Measurements from ENCODE around the gene RAPGEF1. TPM values are rescaled to one million over a fixed set of nuclear protein-coding genes. Genes with fewer than 3 reads are reported as not detected.
"Not testable (repeated sequence)": the region's sequence is repeated elsewhere in the genome, so short reads cannot be mapped to it uniquely, and the experiment has no call there.

RAPGEF1 gene
- polyA plus RNA-seq, 4 donors: 38.3 to 43.0 (median 41.0) TPM

DNA sequence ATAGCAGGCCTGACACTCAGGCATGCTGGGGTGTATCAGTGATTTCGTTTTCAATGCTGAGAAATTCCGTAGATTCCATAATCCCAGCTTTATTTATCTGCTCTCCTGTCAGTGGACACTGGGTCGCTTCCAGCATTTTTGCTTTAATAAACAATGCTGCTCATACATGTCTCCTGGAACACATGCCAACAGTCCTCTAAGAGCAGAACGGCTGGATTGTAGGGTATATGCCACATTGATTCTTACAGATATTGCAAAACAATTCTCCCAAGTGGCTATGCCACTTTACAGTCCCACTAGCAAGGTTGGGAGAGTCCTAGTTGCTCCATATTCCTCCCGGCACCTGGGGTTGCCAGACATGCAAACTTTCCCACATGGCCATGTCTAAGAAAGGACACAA lies 81.9 kb downstream of the RAPGEF1 start:
- DNase-seq (ENCODE audit: low read depth in 4 of 4, low spot score in 3 of 4): no peak

DNA sequence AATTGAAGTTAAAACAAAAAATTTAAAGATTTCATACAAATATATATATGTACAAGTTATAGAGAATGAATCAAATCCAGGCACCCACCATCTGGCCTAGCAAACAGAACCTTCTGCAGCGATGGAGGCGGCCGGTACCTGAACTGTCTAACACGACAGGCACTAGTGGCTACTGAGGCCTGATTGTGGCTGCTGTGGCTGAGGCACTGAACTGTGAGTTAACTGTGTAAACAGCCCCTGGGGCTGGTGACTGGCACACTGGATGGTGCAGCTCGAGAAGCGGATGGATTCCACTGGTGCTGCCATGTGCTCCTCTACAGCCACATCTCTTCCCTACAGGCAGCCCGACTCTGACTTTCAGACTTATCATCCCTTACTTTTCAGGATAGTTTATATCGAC lies 82.4 kb downstream of the RAPGEF1 start:
- DNase-seq (ENCODE audit: low read depth in 4 of 4, low spot score in 3 of 4): no peak

DNA sequence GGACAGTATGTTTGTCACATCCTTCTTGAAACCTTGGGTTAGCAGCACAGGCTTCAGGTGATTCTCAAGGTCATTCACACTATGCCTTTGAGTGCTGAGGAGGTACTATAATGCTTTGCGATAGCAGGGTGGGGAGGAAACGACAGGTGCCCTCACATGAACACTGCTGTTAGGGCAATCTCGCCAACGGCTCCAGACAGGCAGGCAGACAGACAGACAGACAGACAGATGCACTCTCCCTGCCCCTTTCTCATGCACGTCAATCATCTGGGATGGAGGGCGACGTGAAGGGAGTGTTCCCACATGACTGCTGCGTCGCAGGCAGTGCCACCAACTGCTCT lies 82.9 kb downstream of the RAPGEF1 start:
- no peak for DNase-seq (ENCODE audit: low read depth in 4 of 4, low spot score in 3 of 4)

DNA sequence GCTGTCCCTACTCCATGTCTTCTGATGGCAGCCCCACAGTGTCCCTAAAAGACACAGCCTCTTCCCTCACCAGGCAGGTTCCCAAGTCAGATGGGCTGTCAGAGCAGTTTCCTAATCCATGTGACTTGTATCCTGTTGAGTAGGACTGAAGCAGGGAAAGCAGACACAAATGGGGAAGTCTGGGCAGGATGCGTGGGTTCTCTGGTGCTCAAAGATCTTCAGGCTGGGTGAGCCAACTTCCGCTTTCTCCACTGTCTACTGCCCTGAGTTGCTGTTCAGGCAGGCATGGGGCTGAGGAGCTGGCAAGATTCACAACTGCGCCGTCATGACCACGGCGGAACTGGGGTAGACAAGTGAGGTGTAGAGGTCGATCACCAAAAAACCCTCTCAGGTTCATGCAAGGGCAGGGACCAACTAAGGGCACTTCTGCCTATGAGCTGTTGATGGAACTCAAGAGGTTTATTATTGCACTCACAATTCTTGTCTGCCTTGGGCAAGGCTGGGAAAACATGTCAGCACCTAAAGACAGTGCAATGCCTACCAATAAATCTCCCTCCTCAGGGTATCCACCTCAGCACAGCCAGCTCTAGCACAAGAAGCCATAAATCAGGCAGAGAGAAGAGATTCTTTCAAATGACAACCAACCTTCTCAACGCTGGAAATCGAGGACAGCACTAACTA lies 83.4 kb downstream of the RAPGEF1 start:
- DNase-seq (ENCODE audit: low read depth in 4 of 4, low spot score in 3 of 4): no peak

DNA sequence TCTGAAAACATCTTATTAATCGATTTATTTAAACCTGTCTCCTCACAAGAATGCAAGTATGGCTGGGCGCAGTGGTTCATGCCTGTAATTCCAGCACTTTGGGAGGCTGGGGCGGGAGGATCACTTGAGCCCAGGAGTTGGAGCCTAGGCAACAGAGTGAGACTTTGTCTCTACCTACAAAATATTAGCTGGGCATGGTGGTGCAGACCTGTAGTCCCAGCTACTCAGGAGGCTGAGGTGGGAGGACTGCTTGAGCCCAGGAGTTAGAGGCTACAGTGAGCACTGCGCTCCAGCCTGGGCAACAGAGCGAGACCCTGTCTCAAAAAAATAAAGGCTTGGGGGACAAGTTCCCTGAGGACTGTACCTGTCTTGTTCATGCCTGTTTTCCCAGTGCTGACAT lies 85.5 kb downstream of the RAPGEF1 start:
- DNase-seq (ENCODE audit: low read depth in 4 of 4, low spot score in 3 of 4): not testable (repeated sequence)

DNA sequence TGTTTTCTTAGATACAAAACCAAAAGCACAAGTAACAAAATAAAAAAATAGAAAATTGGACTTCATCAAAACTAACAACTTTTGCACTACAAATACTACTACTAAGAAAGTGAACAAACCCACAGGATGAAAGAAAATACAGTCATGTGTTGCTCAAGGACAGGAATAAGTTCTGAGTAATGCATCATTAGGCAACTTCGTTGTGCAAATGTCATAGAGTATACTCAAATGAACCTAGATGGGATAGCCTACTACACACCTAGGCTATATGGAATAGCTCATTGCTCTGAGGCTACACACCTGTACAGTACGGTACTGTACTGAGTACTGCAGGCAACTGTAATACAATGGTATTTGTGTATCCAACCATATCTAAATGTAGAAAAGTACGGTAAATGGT lies 88.3 kb downstream of the RAPGEF1 start:
- no peak for DNase-seq (ENCODE audit: low read depth in 4 of 4, low spot score in 3 of 4)

DNA sequence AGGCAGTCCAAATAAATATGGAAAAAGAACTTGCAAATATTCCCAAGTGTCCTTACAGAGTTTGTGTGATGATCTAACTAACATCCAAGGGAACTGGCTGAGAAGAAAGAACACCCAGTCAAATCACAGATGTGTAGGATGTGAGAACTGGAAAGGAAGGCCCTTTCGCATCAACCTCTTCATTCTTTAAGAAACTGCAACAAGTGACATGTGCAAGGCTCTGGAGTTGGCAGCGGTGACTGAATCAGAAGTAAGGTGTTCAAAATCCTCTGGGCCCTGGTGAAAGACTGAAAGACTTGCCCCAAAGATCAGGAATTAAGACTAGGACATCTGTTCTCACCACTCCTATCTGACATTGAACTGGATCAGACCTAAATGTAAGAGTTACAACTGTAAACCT lies 88.7 kb downstream of the RAPGEF1 start:
- DNase-seq (ENCODE audit: low read depth in 4 of 4, low spot score in 3 of 4): no peak

DNA sequence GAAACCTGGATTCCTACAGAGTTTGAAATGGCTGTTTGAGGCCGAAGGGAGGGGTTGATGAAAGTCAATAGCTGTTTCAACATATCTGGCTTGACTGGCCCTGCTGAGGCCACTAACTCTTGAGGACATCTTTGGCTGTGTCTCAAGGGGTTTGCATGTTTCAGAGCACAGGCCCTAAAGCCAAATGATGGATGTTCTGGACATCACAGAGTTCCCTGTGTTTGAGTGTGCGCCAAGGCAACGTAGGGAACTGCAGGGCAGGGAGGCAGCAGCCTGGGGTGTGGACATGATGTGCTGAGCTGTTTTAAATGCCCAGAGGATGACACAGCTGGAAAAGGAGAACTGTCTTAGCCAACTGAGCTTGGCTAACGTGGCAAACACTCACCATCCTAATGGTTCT lies 89.6 kb downstream of the RAPGEF1 start:
- no peak for DNase-seq (ENCODE audit: low read depth in 4 of 4, low spot score in 3 of 4)

DNA sequence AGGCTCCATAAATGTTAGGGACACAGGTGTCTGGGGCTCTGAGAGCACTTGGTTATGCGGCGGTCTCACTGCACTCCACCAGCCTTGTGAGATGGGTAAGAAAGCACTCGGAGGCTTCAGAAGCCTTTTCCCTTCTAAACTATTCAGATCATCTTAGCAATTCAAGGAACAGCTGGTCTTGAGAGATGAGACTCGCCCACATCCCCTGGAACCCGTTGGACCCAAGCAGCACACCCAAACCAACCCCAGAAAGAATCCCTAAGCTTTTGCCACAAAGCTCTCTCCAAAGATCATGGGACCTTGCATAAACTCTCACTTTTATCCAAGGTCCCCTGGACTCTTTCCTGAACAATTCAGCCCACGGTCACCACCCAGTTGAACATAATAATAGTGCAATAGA lies 90.2 kb downstream of the RAPGEF1 start:
- DNase-seq (ENCODE audit: low read depth in 4 of 4, low spot score in 3 of 4): no peak

DNA sequence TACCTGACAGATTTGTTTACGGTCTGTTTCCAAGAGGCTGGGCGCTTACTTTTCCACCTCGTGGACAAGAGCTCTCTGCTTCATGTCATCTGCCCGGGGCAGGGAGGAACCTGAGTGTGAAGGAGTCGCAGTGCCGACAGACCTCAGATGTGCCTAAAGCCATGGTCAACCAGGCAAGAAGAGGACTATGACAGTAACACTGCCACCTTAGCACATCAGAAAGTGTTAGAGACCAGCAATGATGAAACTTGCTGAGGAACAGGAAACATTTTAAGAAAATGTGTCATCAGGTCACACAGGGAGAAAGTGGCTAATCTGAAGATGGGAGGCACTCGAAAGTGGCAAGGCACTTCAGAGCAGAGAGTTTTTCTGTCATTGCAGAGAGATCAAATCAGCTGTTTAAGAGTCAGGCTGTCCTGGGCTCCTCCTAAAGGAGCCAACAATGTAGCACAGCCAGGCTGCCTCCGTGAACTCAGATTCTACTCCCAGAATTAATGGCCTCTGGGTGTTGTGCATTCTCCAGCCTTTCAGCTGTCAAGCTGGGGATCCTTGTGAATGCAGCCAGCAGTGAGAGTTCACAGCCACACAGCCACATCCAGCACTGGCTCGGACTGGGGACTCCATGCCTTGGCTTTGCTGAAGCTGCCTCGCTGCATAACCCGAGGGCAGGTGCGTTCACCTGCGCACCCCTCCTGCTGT lies 94.6 kb downstream of the RAPGEF1 start:
- DNase-seq (ENCODE audit: low read depth in 4 of 4, low spot score in 3 of 4): no peak

DNA sequence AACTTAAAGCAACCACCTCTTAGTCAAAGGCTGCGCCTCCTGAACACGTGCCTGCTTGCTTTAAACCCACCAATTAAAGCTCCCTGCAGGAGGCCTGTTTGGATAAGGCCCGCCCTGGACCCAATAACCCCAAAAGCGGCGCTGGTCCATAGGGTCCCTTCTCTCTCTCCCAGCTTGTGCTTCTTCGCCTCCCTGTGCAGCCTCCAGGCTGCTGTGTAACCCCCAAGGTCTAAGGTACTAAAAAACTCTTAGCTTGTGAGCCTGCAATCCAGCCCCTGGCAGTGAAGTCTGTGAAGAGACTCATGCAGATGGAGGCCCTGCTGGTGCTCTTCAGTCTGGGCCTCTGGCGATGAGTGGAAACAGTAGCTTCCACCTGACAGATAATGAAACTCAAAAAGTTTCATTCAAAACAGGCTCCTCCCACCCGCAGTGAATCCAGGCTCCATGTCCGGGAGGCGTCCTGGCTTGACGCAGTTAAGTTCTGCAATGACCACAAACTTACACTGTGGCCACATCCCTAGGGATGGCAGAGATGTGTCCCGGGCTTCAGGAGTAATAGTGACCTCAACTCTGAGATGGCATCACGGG lies 97.3 kb downstream of the RAPGEF1 start:
- no peak for DNase-seq (ENCODE audit: low read depth in 4 of 4, low spot score in 3 of 4)

DNA sequence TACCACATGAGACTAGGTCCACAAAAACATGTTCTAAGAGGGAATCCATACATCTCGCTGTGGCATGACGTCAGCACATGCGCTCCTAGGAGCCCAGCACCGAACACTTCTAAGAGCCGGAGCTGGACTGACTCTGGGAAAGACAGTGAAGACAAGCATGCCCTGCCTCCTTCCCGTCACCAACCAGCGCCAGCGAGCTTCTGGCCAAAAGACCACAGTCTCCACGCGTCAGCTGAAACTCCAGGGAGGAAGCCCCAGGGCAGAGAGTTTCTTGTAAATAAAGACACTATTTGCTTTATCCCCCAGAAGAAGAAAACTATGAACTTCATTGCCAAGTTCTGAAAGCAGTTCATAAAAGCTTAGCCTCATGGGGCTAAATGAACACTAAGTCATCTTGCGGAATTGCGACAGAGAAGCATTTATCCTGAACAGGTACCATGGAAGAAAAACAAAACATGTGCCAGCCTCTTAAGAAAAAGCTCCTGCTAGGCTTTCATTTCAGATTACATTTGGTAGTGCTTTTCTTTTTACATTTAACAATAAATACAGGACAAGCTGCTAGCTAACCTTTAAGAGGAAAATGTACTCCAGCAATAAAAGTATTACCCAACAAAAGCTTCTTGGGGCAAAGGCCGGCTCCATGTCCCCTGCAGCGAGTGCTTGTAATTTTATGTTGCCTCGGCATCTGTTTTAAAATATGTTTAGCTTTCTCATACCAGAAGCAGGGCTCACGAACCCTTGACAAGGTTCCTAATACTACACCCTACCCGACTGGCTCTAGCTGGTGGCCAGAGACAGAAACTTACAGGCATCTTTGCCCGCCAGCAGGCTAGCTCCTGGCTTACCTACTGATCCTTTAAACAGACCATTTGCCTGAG lies 98.0 kb downstream of the RAPGEF1 start:
- DNase-seq (ENCODE audit: low read depth in 4 of 4, low spot score in 3 of 4): no peak

DNA sequence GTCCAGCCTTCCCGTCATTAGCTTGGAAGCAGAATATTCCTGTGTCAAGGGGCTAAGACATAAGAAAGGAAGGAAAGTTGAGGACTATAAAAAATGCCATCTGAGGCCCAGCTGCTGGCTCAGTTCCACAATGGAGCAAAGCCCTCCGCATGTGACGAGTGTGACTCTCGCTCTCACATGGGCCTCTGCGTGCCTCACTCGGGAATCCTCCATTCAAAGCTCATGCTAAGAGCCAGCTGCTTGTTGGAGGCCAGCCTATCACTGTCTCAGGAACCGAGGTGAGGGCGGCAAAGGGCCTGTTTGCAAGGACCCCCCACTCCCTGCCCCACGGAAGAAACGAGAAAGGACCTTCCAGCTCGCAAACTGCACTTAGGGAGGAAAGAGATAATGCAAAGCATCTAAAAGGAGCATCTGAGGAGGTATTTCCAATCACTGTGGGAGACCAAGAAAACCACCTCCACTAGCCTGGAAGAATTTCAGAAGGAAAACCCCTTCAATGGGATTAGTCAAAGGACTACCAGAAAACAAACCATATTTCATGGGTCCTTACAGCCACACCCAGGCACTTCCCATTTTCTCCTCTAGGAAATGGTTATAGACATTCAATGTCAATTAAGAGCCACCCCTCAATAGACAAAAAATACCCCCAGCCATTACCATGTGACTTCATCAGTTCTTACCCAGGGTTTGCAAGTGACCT lies 99.3 kb downstream of the RAPGEF1 start:
- no peak for DNase-seq (ENCODE audit: low read depth in 4 of 4, low spot score in 3 of 4)

DNA sequence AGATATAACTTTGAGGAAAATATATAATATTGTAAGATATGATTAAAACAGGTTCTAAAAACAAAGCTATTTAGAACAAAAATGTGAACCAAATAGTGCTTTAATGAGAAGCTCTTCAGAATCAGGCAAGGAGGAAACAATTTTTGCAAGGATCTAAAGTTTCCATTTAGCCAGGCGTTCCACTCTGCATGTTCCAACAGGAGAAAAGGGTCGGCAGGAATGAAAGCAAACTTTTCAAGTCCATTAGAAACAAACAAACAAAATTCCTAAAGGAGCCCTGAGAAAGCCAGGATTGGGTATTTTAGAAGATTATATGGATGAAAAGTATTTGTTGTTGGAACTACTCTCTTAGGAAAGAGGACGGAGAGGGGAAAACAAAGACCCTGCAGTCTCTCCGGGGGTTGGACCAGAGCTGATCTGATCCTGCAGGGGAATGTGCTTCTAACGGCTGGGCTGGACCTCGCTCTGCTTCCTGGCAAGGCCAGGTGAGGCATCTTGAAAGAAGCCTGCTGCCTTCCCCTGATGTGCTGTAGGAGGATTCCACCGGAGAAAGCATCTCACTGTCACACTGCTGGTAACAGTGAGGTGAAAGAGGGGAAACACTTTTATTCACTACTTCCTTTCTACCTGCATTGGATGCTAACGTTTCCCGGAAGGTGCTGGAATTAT lies 100.0 kb downstream of the RAPGEF1 start:
- no peak for DNase-seq (ENCODE audit: low read depth in 4 of 4, low spot score in 3 of 4)

DNA sequence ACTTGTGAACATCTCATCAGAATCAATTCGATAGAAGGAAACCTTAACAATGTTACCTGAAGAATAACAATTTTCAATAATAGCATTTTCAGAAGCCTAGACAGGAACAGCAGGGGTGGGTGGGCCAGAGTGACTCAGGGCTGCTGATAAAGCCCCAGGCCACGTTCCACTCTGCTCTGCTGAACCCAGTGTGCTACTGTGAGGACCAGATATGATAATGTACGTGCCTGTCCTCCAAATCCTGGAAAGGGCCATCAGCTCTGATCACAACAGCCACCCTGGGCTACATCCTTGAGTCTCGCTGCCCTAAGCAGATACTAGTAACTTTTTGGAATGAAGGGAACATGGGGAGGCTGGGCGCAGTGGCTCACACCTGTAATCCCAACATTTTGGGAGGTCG lies 103.3 kb downstream of the RAPGEF1 start:
- no peak for DNase-seq (ENCODE audit: low read depth in 4 of 4, low spot score in 3 of 4)

DNA sequence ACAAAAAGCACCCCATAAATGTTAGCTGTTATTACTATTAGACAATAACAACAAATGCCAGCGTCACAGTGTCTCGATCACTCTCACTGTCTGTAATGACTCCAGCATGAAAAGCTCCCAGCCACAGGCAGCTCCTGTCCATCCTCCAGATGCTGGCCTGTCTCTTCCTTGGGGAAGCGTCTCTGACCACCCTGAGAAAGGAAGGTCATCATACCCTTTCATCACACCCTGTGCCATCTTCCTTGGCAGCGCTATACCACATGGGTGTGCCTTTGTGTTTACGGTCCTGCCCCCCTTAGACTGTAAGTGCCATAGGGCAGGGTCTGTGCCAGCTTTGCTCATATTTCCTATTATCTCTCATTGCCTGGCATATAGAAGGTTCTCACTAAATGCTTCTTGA lies 104.0 kb downstream of the RAPGEF1 start:
- no peak for DNase-seq (ENCODE audit: low read depth in 4 of 4, low spot score in 3 of 4)

DNA sequence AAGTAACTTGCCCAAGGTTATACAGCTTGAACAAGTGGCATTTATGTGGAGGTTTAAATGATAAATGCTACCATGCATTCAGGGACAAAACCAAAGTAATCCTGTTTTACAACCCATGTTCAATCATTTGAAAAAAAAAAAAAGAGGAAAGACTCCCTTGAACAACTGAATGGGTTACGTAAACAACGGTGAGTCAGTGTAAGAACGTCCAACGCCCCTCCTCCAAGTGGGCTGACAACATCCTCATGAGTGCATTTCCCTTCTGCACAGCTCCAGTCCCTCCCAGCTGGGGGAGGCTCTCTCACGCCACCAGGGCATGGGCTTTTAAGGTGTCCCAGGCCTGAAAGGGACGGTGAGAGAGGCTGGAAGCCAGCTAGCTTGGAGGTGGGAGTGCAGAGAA lies 104.6 kb downstream of the RAPGEF1 start:
- peak in 2 of 4 donors; percentile 32 to 57 for DNase-seq (ENCODE audit: low read depth in 4 of 4, low spot score in 3 of 4)

DNA sequence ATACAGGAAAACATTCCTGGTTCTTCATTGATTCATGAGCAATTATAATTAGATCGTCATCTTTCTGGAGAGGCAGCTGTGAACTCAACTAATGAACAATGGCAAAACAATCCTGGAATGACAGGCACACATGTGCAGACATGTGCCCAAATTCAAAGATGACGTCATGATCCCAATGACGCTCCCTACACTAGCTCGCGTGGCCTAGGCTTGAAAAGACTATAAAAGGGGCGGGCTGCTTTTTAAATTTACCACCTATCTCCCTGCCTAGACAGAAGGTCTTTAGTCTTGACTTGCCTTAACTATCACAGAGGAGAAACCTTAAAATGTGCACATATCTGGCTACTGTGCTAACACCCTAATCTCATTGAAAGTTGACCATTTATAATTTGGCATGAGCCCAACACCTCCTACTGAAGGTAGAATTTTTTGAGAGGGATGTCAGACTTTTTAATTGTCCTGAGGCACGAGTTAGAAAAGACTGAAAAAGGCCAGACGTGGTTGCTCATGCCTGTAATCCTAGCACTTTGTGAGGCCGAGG lies 106.3 kb downstream of the RAPGEF1 start:
- no peak for DNase-seq (ENCODE audit: low read depth in 4 of 4, low spot score in 3 of 4)

DNA sequence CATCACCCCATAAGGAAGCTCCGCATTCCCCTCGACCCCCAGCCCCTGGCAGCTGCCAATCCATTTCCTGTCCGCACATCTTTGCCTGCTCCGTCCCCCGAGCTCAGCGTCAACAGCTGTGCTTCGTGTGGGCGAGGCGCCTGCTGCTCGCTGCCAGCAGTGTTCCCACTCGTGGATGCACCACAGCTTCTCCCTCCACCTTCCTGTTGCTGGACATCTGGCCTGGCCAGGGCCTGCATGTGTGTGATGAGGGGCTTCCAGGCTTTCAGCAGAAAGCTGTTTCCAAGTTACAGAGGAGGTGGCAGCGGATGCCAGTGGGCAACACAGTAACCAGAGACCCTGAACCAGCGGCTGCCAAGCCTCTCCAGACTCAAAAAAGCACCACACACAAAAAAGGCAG lies 108.6 kb downstream of the RAPGEF1 start:
- no peak for DNase-seq (ENCODE audit: low read depth in 4 of 4, low spot score in 3 of 4)

Measured in right renal pelvis (tissue), 4 donors.